Right ventricle myocardium inferior (tissue), 1 donor: Measurements from ENCODE around the gene FAM241A. TPM values are rescaled to one million over a fixed set of nuclear protein-coding genes. Genes with fewer than 3 reads are reported as not detected.

Experiments
- ATAC-seq: fragments of 200-7000 bp; cut with Tn5 transposase; one replicate; pipeline ENCODE4 v1.9.1; 2020; ENCODE audit warnings: mild to moderate bottlenecking, moderate library complexity
- DNase-seq: peaks from one replicate; pipeline ENCODE4 v3.0.0; 2021; ENCODE audit errors: missing footprints
- intact Hi-C: fragments of 100-400 bp; cut with DNase I; formaldehyde crosslinking; loops from one replicate; pipeline ENCODE4 v1.11.0; 2022
- total RNA-seq: library from RNA; stranded (reverse); fragmentation: NEBNext Ultra II Directional; extraction: Animal tissue kit (Norgen Biotek cat#: 25700); gene quantifications from one replicate; pipeline ENCODE4 v1.2.1, GENCODE V29; 2021
- donor health status: DM: no; HTN: yes; CAD: no; lungs with severe emphysema.

FAM241A gene
- total RNA-seq, 1 donor from 2014 or later: 8.8 TPM

DNA sequence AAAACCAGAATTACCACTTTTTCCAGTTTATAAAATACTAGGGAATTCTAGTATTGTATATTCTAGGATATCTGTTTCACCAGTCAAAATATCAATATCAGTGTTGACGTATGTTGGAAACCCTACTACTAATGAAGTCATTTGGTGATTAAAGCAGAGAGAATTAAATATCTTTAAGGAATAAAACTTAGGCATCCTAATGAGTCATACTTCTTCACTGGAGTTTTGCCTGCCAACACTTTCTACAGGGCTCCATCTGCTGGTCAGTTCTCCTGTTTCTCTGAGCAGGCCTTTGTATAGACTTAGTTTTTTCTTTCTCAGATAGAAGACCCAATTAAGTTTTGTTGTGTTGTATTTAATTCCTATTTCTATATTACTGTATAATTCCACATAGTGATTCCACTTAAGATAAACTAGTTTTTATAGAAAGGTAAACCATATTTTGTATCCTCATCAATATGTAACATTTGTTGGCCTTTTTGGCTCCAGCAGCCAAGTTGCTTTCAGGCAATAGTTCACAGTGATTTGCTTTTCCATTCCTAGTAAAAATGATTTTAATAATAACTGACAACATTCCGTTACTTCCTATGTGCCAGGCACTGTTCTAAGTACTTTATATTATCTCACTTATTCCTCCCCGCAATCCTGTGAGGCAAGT, 89.8 kb downstream of the FAM241A start:
- no peak for DNase-seq
- intact Hi-C loops: loop anchor here (1.0 to 5.0 kb wide), 2 partner anchors 52 to 135 kb away; partner anchors contain the start of gene TIFA
- ATAC-seq: no peak

DNA sequence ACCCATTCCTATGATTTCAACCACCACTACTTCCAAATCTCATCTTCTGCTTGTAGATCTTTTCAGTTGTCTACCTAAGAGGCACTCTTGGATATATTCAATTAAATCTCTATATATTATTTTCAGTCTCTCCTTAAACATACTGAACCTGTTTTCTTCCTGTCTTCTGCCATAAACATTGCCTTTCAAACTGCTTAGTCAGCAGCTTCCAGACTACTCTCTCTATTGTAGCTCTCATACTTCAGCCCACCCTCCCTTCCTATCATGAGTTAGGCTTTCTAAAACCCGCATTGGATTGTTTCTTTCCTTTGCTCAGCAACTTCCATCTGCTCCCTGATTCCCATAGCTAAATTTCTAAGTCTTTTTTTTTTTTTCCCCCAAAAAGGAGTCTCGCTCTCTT, 90.8 kb downstream of the FAM241A start:
- ATAC-seq: no peak
- intact Hi-C loops: no loop called here

DNA sequence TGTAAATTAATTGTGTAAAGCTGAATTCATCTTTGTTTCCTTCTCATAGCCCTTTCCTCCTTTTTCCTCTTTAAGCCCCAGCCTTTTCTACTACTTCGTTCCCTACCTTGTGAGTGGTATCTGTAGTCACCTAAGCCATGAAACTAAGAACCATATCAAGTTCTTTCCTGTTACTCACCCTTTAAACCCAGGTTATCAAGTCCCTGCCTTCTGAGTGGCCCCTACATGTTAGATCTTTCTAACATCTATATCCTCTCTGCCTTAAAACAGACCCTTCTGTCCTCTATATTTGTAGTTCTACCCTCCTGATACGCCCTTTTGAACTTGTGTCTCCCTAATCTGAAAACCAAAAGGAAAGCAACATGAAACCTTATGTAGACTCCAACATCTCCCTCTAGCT, 93.6 kb downstream of the FAM241A start:
- no peak for DNase-seq
- intact Hi-C loops: no loop called here
- no peak for ATAC-seq

More for the DNA sequence above, 90.8 kb downstream of the FAM241A start:
- no peak for DNase-seq

Other genes with a start within 250 kb of the FAM241A start
- 9.4 TPM for gene AP1AR, start 86.3 kb downstream of the FAM241A start, total RNA-seq
- 22.9 TPM for gene TIFA, start 140.4 kb downstream of the FAM241A start, total RNA-seq
- 5.5 TPM for gene ALPK1, start 151.9 kb downstream of the FAM241A start, total RNA-seq